GM19023 (cell line): Measurements from ENCODE around the gene ARCN1.

Source experiments
- ATAC-seq: cut with Tn5 transposase; IDR thresholded peaks from one replicate; pipeline ENCODE4 v1.9.1; 2021; ENCODE audit warnings: mild to moderate bottlenecking, moderate library complexity; ENCODE audit not compliant: unreplicated experiment

The ARCN1 gene

DNA sequence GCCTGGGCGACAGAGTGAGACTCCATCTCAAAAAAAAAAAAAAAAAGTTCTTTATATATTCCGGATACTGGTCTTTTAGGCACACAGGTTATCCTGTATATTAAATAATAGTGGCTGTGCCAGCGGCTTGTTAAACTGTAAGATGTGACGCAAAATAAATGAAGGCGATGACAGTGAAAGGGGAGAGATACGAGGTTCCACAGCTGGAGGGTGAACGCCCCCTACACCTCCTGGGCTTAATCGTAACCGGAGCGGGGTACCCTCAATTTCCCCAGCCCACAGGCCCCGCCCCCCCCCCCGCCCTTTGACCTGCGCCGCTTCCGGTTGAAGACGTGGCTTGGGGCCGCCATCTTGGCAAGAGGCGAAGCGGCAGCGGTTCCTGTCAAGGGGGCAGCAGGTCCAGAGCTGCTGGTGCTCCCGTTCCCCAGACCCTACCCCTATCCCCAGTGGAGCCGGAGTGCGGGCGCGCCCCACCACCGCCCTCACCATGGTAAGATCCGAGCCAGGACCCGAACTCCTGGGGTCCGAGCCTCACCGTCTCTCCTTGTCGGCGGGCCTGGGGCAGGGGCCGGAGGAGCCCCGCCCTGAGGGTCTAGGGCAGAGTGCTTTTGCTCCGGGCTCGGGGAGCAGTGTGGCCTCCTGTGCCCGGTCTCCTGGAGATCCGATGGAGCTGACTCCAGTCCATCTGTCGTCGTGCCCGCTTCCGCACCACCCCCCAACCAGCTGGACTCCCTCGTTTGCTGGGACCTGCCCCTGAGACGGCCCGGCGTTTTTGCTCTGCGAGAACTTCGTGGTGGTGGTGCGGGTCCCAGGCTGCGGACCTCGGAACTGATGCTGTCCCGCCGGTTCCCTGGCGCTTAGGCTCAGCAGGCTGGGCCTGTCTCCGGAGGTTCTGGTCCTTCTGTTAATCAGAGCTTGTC is at the start of gene ARCN1:
Gene ARCN1, plus strand, starts transcription at position 349 of the 920 bp plus-strand sequence. Its CDS starts 139 bp downstream, at position 488.
- peak; percentile 66 for ATAC-seq

GRCh38 chr11:118522571-118523072 is 49.6 kb upstream of the ARCN1 start:
- ATAC-seq, result no peak

DNA sequence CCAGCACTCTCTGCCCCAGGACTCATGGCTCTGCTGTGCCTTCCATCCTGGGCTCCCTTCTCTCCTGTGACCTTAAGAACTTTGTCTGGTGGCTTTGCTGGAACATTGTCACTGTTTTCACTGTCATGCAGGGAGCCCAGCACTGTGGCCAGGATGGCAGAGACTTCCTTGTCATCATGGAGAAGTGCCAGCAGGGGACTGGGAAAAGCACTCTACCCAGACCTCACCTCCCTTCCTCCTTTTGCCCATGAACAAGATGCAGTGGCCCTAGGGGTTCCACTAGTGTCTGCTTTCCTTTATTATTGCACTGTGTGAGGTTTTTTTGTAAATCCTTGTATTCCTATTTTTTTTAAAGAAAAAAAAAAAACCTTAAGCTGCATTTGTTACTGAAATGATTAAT is 47.9 kb upstream of the ARCN1 start:
- ATAC-seq, result no peak

DNA sequence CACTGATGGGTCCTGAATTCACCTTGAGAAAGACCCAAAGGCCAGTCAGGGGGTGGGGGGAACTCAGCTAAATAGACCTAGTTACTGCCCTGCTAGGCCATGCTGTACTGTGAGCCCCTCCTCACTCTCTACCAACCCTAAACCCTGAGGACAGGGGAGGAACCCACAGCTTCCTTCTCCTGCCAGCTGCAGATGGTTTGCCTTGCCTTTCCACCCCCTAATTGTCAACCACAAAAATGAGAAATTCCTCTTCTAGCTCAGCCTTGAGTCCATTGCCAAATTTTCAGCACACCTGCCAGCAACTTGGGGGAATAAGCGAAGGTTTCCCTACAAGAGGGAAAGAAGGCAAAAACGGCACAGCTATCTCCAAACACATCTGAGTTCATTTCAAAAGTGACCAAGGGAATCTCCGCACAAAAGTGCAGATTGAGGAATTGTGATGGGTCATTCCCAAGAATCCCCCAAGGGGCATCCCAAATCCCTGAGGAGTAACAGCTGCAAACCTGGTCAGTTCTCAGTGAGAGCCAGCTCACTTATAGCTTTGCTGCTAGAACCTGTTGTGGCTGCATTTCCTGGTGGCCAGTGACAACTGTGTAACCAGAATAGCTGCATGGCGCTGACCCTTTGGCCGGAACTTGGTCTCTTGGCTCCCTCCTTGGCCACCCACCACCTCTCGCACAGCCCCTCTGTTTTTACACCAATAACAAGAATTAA is 47.3 kb upstream of the ARCN1 start:
- no peak for ATAC-seq

DNA sequence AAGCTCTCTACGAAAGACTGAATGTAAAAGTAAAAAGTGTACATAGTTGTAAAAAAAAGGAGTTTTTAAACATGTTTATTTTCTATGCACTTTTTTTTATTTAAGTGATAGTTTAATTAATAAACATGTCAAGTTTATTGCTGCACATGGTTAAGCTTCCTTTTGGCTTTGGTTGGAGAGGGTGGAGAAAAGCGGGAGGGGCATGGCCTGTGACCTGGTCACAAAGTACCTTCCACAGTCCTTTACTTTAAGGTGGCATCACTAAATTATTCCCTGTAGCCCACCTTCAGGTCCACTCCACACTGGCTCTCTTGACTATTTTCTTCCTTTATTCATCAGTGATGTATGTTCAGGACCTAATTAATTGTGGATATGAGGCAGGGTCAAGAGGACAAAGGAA is 45.5 kb upstream of the ARCN1 start:
- ATAC-seq, result no peak

DNA sequence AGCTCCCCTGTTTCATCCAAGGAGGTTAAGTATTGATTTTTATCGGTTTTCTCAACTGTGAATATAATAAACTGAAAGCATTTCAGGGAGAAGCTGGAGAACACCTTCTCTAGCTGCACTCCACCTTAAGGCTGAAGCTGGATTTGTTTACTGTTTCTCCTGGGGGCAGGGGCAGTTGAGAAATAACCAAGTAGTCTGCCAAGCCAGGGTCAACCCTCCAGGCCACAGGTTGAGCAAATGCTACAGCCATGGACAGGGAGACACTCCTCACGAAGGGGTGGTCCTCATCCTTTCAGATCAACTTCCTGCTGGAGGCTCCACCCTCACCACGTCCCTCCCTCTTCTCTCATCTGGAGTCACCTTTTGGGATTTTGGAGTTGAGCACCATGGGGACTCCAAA is 45.1 kb upstream of the ARCN1 start, which contains the start of gene TTC36:
Gene TTC36, plus strand, starts transcription at position 366 of the 400 bp plus-strand sequence. Its CDS starts 21 bp downstream, at position 387.
- no peak for ATAC-seq

DNA sequence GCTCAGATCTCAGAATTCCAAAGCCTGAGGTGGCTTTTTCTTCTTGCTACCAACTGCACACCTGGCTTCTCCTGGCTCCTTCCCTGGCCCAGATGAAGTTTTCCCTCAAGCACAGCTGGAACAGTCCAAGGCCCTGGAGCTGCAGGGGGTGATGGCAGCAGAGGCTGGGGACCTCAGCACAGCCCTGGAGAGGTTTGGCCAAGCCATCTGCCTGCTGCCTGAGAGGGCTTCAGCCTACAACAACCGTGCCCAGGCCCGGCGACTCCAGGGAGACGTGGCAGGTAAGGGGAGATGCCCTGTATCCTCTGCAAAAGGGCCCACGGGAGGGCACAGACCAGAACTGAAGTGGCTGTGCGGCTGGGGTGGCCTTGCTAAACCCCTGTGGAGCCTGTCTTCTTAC is 43.7 kb upstream of the ARCN1 start:
- no peak for ATAC-seq

GRCh38 chr11:118529584-118530175 is 42.5 kb upstream of the ARCN1 start:
- ATAC-seq, result no peak

DNA sequence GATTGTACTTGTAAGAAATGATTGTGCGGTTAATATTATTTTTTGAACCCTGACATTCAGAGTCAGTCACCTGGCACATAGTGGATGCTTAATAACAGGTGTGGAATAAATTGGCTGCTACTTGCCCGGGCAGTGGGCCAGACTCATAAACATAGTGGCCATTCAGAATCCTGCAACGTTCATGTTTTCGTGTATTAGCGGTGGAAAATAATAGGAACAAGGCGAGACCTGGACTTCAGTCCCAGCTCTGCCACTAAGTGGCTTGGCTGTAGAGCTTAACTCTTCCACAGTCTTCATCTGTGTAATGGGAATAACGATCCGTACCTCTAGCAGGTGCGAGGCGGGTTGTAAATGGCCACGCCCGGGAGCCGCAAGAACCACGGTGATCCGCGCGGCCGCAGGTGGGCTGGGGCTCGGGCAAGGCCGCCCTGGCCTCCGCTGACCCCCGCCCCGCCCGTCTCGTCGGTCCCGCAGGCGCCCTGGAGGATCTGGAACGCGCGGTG is 42.0 kb upstream of the ARCN1 start:
- ATAC-seq, result no peak

- ATAC-seq, result peak; percentile 71
Observed at GRCh38 chr11:118530683-118531596, 41.3 kb upstream of the ARCN1 start, which contains the start of gene TMEM25. Gene TMEM25 (plus strand): TSS chr11:118531192. CDS start chr11:118531802, 610 bp downstream.

DNA sequence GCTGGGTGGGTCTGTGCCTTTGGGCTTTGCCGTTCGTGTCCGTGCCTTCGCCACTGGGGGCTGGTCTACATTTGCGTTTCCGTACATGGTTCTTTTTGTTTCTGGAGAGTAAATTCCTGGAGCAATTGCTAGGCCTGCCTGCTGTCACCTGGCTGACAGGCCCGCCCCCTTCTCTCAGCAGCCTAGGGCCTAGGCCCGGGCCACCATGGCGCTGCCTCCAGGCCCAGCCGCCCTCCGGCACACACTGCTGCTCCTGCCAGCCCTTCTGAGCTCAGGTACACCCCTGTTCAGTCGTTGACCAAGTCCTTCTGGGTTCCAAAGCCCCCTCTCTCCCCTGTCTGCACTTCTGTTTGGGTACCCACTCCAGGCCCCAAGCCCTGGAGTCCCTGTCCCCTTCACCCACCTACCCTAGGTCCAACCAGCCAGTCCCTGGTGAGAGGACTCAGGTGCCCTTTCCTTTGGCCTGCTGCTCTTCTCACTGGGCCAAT is 40.6 kb upstream of the ARCN1 start:
- peak; percentile 9 for ATAC-seq

DNA sequence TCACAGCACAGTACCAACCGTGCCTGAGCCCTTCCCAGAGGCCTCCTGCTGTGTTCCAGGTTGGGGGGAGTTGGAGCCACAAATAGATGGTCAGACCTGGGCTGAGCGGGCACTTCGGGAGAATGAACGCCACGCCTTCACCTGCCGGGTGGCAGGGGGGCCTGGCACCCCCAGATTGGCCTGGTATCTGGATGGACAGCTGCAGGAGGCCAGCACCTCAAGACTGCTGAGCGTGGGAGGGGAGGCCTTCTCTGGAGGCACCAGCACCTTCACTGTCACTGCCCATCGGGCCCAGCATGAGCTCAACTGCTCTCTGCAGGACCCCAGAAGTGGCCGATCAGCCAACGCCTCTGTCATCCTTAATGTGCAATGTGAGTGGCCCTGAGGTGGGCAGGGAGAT is 40.1 kb upstream of the ARCN1 start:
- no peak for ATAC-seq

- no peak for ATAC-seq
Observed at GRCh38 chr11:118532852-118533768, 39.1 kb upstream of the ARCN1 start.

- no peak for ATAC-seq
Observed at GRCh38 chr11:118533769-118534729, 38.2 kb upstream of the ARCN1 start.

GRCh38 chr11:118535261-118535660 is 36.9 kb upstream of the ARCN1 start:
- no peak for ATAC-seq

GRCh38 chr11:118536726-118537125 is 35.5 kb upstream of the ARCN1 start:
- ATAC-seq, result no peak

DNA sequence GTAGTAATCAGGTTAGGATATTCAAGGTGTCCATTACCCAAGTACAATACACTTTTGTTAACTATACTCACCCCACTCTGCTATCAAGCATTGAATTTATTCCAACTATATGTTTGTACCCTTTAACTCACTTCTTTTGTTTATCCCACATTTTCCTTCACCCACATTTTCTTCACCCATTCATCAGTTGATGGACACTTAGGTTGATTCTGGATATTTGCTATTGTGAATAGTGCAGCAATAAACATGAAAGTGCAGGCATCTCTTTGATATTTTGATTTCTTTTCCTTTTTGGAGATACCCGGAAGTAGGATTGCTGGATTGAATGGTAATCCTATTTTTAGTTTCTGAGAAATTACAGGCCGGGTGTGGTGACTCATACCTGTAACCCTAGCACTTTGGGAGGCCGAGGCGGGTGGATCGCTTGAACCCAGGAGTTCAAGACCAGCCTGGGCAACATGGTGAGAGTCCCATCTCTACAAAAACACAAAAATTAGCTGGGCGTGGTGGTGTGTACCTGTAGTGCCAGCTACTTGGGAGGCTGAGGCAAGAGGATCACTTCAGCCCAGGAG is 34.7 kb upstream of the ARCN1 start:
- ATAC-seq, result no peak
